H1 (cell line): ENCODE measurements around the gene ACER3. TPM values are rescaled to one million over a fixed set of nuclear protein-coding genes. Genes with fewer than 3 reads are reported as not detected.

ENCODE experiments used
- CTCF ChIA-PET: fragments of 300-600 bp; sonication (Branson Sonifier 250); formaldehyde crosslinking; loops from one replicate; lab custom pipeline; 2021; ENCODE audit not compliant: partially characterized antibody; lab: Charles Lee
- POLR2A ChIA-PET: fragments of 300-600 bp; sonication (Branson Sonifier 250); formaldehyde crosslinking; loops from one replicate; lab custom pipeline; 2021; ENCODE audit warnings: inconsistent platforms; ENCODE audit not compliant: partially characterized antibody; lab: Charles Lee
- DNase-seq, 2 experiments: peaks; one replicate each; pipeline versions ENCODE4 v3.0.0 to v3.0.0-alpha.2; 2010 to 2022; ENCODE audit warnings: low spot score in 2 of 2, low read depth in 1 of 2, mixed read lengths in 1 of 2
- FAIRE-seq: peaks from 2 replicates; lab custom pipeline; 2011; peaks lifted over from hg19 to GRCh38; lab: Jason Lieb, UNC
- H2AFZ ChIP-seq: 2 replicates; pipeline ENCODE4 v1.8.1; 2012; ENCODE audit warnings: low read length, inconsistent platforms
- H2AK5ac ChIP-seq: 2 replicates; pipeline ENCODE4 v1.6.1; 2013; ENCODE audit warnings: low read depth, low read length
- H2BK120ac ChIP-seq: replicated peaks from 2 replicates; pipeline ENCODE3; 2013; ENCODE audit warnings: low read depth, low read length, inconsistent platforms
- H2BK12ac ChIP-seq: 2 replicates; pipeline ENCODE4 v1.6.1; 2013; ENCODE audit warnings: low read depth, low read length
- H2BK15ac ChIP-seq: 2 replicates; pipeline ENCODE4 v1.6.1; 2013; ENCODE audit warnings: low read length
- H2BK20ac ChIP-seq: 2 replicates; pipeline ENCODE4 v1.6.1; 2013; ENCODE audit warnings: low read length
- H2BK5ac ChIP-seq: 2 replicates; pipeline ENCODE4 v1.6.1; 2013; ENCODE audit warnings: low read depth, low read length
- H3K14ac ChIP-seq: 2 replicates; pipeline ENCODE4 v1.6.1; 2013; ENCODE audit warnings: inconsistent platforms; ENCODE audit not compliant: insufficient read length
- H3K18ac ChIP-seq: 2 replicates; pipeline ENCODE4 v1.6.1; 2013; ENCODE audit warnings: low read length; ENCODE audit errors: extremely low read depth
- H3K23ac ChIP-seq: 2 replicates; pipeline ENCODE4 v1.6.1; 2013; ENCODE audit warnings: inconsistent platforms; ENCODE audit not compliant: insufficient read length
- H3K23me2 ChIP-seq: 2 replicates; pipeline ENCODE4 v1.6.1; 2013; ENCODE audit warnings: low read depth, low read length
- H3K27ac ChIP-seq: 2 replicates; pipeline ENCODE4 v1.6.1; 2011; ENCODE audit warnings: low read depth, low read length, inconsistent platforms
- H3K27me3 ChIP-seq, 4 experiments: replicated peaks in 1 of 4; 1 replicate in 1 of 4; 2 replicates in 3 of 4; pipeline versions ENCODE4 v1.6.1 to v1.8.1; 2011 to 2013; ENCODE audit warnings: low read length in 3 of 4, mild to moderate bottlenecking in 3 of 4, inconsistent platforms in 2 of 4, mixed read lengths in 2 of 4, moderate library complexity in 1 of 4; ENCODE audit not compliant: control insufficient read depth in 3 of 4, insufficient read depth in 3 of 4; ENCODE audit errors: extremely low read depth in 1 of 4
- H3K36me3 ChIP-seq, 4 experiments: 2 replicates each; pipeline versions ENCODE4 v1.6.1 to v1.8.1; 2011 to 2013; ENCODE audit warnings: mild to moderate bottlenecking in 4 of 4, low read length in 3 of 4, moderate library complexity in 2 of 4, control low read depth in 1 of 4, inconsistent platforms in 1 of 4; ENCODE audit not compliant: insufficient read depth in 4 of 4, control insufficient read depth in 2 of 4
- H3K4ac ChIP-seq: replicated peaks from 2 replicates; pipeline ENCODE3; 2013; ENCODE audit warnings: low read length, low read depth, mixed read lengths, inconsistent platforms; ENCODE audit not compliant: insufficient read length
- H3K4me1 ChIP-seq, 4 experiments: replicated peaks in 1 of 4; 1 replicate in 1 of 4; 2 replicates in 3 of 4; pipeline versions ENCODE4 v1.6.1 to v1.8.1; 2011 to 2013; ENCODE audit warnings: low read length in 3 of 4, inconsistent platforms in 2 of 4, mixed read lengths in 1 of 4; ENCODE audit not compliant: insufficient read depth in 4 of 4, control insufficient read depth in 3 of 4
- H3K4me2 ChIP-seq, 2 experiments: 2 replicates each; pipeline versions ENCODE4 v1.6.1 to v1.8.1; 2011 to 2013; ENCODE audit warnings: low read depth in 2 of 2, low read length in 2 of 2, control low read depth in 1 of 2, inconsistent platforms in 1 of 2, mild to moderate bottlenecking in 1 of 2; ENCODE audit not compliant: insufficient read depth in 1 of 2
- H3K4me3 ChIP-seq, 4 experiments: fragments of 200-600, 300-600 bp in 1 of 4; sonication (generic), shearing (Covaris generic), sonication (Bioruptor Twin) in 1 of 4; 2 replicates each; pipeline versions ENCODE4 v1.5.1 to v1.8.1; 2011 to 2016; ENCODE audit warnings: low read length in 4 of 4, low read depth in 3 of 4, control low read depth in 2 of 4, inconsistent platforms in 2 of 4, mild to moderate bottlenecking in 2 of 4, mixed read lengths in 1 of 4, moderate library complexity in 1 of 4; ENCODE audit not compliant: insufficient read depth in 2 of 4; ENCODE audit errors: extremely low read depth in 1 of 4
- H3K56ac ChIP-seq: replicated peaks from 2 replicates; pipeline ENCODE3; 2013; ENCODE audit warnings: low read depth, mild to moderate bottlenecking, mixed read lengths, low read length, inconsistent platforms; ENCODE audit not compliant: insufficient read length
- H3K79me1 ChIP-seq: 2 replicates; pipeline ENCODE4 v1.6.1; 2013; ENCODE audit warnings: low read depth, low read length, control low read depth
- H3K79me2 ChIP-seq, 2 experiments: 2 replicates each; pipeline versions ENCODE4 v1.6.1 to v1.8.1; 2012 to 2013; ENCODE audit warnings: low read length in 2 of 2, mild to moderate bottlenecking in 2 of 2, inconsistent platforms in 1 of 2; ENCODE audit not compliant: insufficient read depth in 2 of 2, control insufficient read depth in 1 of 2
- H3K9ac ChIP-seq, 4 experiments: replicated peaks in 1 of 4; 1 replicate in 1 of 4; 2 replicates in 3 of 4; pipeline versions ENCODE4 v1.6.1 to v1.8.1; 2011 to 2013; ENCODE audit warnings: low read depth in 3 of 4, low read length in 3 of 4, control low read depth in 2 of 4, mild to moderate bottlenecking in 2 of 4, moderate library complexity in 2 of 4, inconsistent platforms in 1 of 4; ENCODE audit errors: extremely low read depth in 1 of 4
- H3K9me3 ChIP-seq, 2 experiments: 2 replicates each; pipeline versions ENCODE4 v1.6.1 to v1.8.1; 2012 to 2013; ENCODE audit warnings: mild to moderate bottlenecking in 2 of 2, moderate library complexity in 2 of 2, control low read depth in 1 of 2, inconsistent platforms in 1 of 2, low read depth in 1 of 2, low read length in 1 of 2, mixed read lengths in 1 of 2; ENCODE audit not compliant: insufficient read depth in 2 of 2
- H4K20me1 ChIP-seq, 2 experiments: replicated peaks in 1 of 2; 2 replicates each; pipeline versions ENCODE3 to v1.8.1; 2011 to 2013; ENCODE audit warnings: inconsistent platforms in 2 of 2, low read length in 2 of 2, mild to moderate bottlenecking in 1 of 2; ENCODE audit not compliant: insufficient read depth in 2 of 2, control insufficient read depth in 1 of 2
- H4K5ac ChIP-seq: 2 replicates; pipeline ENCODE4 v1.6.1; 2013; ENCODE audit warnings: low read length, low read depth, mixed read lengths, inconsistent platforms; ENCODE audit not compliant: insufficient read length
- H4K8ac ChIP-seq: 2 replicates; pipeline ENCODE4 v1.8.0; 2013; ENCODE audit warnings: mild to moderate bottlenecking, moderate library complexity, low read length, inconsistent platforms; ENCODE audit not compliant: insufficient read depth; ENCODE audit errors: extremely low read depth
- H4K91ac ChIP-seq: replicated peaks from 2 replicates; pipeline ENCODE3; 2013; ENCODE audit warnings: low read length, mixed read lengths, inconsistent platforms; ENCODE audit not compliant: insufficient read length
- CBX8 ChIP-seq: fragments of 300-800, 300-1000 bp; sonication (generic); IDR thresholded peaks from 2 replicates; pipeline ENCODE4 v1.7.1; 2016; ENCODE audit warnings: low read depth, low read length, borderline replicate concordance
- CHD2 ChIP-seq: IDR thresholded peaks from 2 replicates; pipeline ENCODE4 v1.6.1; 2012; ENCODE audit warnings: low read length, improper control_type of control experiment
- HDAC2 ChIP-seq, 2 experiments: fragments of 300-600 bp in 1 of 2; sonication (generic) in 1 of 2; IDR thresholded peaks; 2 replicates each; pipeline ENCODE4 v1.6.1; 2011 to 2012; ENCODE audit warnings: low read depth in 2 of 2, low read length in 2 of 2, mild to moderate bottlenecking in 2 of 2, moderate library complexity in 2 of 2, borderline replicate concordance in 1 of 2, inconsistent platforms in 1 of 2
- JUN ChIP-seq: IDR thresholded peaks from 2 replicates; pipeline ENCODE4 v1.6.1; 2011; ENCODE audit warnings: low read depth, mild to moderate bottlenecking, improper control_type of control experiment, low read length
- MAFK ChIP-seq: IDR thresholded peaks from 2 replicates; pipeline ENCODE4 v1.6.1; 2012; ENCODE audit warnings: low read depth, mild to moderate bottlenecking, improper control_type of control experiment, low read length
- NANOG ChIP-seq: IDR thresholded peaks from 2 replicates; pipeline ENCODE4 v1.6.1; 2011; ENCODE audit warnings: low read length, low read depth, mild to moderate bottlenecking, inconsistent platforms; ENCODE audit not compliant: insufficient read depth, poor library complexity, severe bottlenecking
- RAD21 ChIP-seq, 2 experiments: IDR thresholded peaks in 1 of 2; conservative IDR thresholded peaks in 1 of 2; 2 replicates each; pipeline ENCODE4 v1.6.1; 2011; ENCODE audit warnings: low read depth in 2 of 2, low read length in 2 of 2, improper control_type of control experiment in 1 of 2, inconsistent platforms in 1 of 2, mild to moderate bottlenecking in 1 of 2, moderate library complexity in 1 of 2
- SIX5 ChIP-seq: IDR thresholded peaks from 2 replicates; pipeline ENCODE4 v1.6.1; 2011; ENCODE audit warnings: mild to moderate bottlenecking, low read depth, low read length
- TCF12 ChIP-seq: IDR thresholded peaks from 2 replicates; pipeline ENCODE4 v1.6.1; 2011; ENCODE audit warnings: low read depth, mild to moderate bottlenecking, low read length
- WGBS, 2 experiments: shearing (Covaris generic) in 1 of 2; methylation state at CpG; one replicate each; pipeline versions ENCODE4 v1.1.6 to v1.1.7; 2013 to 2015; ENCODE audit warnings: low lambda C conversion rate in 2 of 2, mixed read lengths in 2 of 2, inconsistent platforms in 1 of 2, low coverage in 1 of 2, missing lambda C conversion rate in 1 of 2; ENCODE audit not compliant: insufficient replicate concordance in 2 of 2, insufficient coverage in 1 of 2, insufficient read length in 1 of 2; ENCODE audit errors: extremely low coverage in 1 of 2, missing lambda C conversion rate in 1 of 2; 5-methylcytosine and 5-hydroxymethylcytosine counted together
- polyA plus RNA-seq, 7 experiments: library from polyadenylated mRNA; depleted of rRNA in 3 of 7; stranded (reverse) in 5 of 7; unstranded in 2 of 7; fragments of >200 nt in 5 of 7; fragments of 200-250 nt in 2 of 7; gene quantifications; 1 replicate in 5 of 7; 2 replicates in 1 of 7; 4 replicates in 1 of 7; pipeline versions ENCODE4 v1.2.1 to v1.2.3, GENCODE V29; 2011 to 2013; ENCODE audit warnings: missing spikeins in 2 of 7, mixed read lengths in 2 of 7
- total RNA-seq: library from RNA; stranded (reverse); fragmentation: NEBNext Ultra II Directional; extraction: Animal tissue kit (Norgen Biotek cat#: 25700); gene quantifications from 2 replicates; pipeline ENCODE4 v1.2.1, GENCODE V29; 2021

The ACER3 gene
- total and polyA plus RNA-seq, 2 of the 8 experiments (the other 6 are each of a cell fraction or from before 2014, with no cell fraction given) = 5.7 to 16.2 TPM

- Histone ChIP-seq H3K27ac (no peak overlapping the region), H2BK12ac (no peak overlapping the region), H3K79me1 (no peaks in the 10 kb centered on the region), H3K56ac (no peak overlapping the region), H3K4me3 (peak overlapping the region in 1 of 4 experiments; percentile 46; a peak in 2 of 8 replicates), H4K91ac (no peak overlapping the region), H2AFZ (no peak overlapping the region), H3K4me1 (peaks cover 0 to 13% (median 9%) of the 10 kb centered on the region in 4 experiments; a peak in 6 of 7 replicates), H4K8ac (no peak overlapping the region), H3K23me2 (no peaks in the 10 kb centered on the region; the same call in 1 of the 2 replicates), H3K79me2 (no peaks in the 10 kb centered on the region), H2BK20ac (no peak overlapping the region), H2AK5ac (no peak overlapping the region), H2BK120ac (no peak overlapping the region), H2BK15ac (no peak overlapping the region), H3K36me3 (peaks cover 0 to 2% (median 0%) of the 10 kb centered on the region in 4 experiments; a peak in 2 of 8 replicates), H3K27me3 (no peaks in the 10 kb centered on the region), H3K4ac (no peak overlapping the region), H3K4me2 (peak overlapping the region; percentile 16 to 62; a peak in 2 of 4 replicates), H3K9ac (no peak overlapping the region), H3K14ac (no peak overlapping the region), H3K18ac (no peak overlapping the region), H4K20me1 (no peaks in the 10 kb centered on the region), H4K5ac (peak overlapping the region; percentile 8), H3K23ac (no peak overlapping the region), H2BK5ac (no peak overlapping the region), H3K9me3 (peaks cover 7 to 8% of the 10 kb centered on the region in 2 experiments; a peak in 2 of 4 replicates)
- FAIRE-seq (no peak), DNase-seq (no peak)
- CTCF ChIA-PET = interaction anchor here (1.6 kb wide), 1 partner anchor 17 kb away, joined by 5 read pairs; no protein-coding TSS in a partner anchor
- POLR2A ChIA-PET = no interaction called here
- WGBS, 2 experiments = no CpG with 5 or more reads among the region's 3 CpGs
- TF ChIP-seq CHD2 (no peak), RAD21 (IDR thresholded peaks at IDR 0.05 in 1 of 2, conservative IDR thresholded peaks at IDR 0.05 in 1 of 2; ENCODE audit: low read depth in 2 of 2, low read length in 2 of 2) (no peak), TCF12 (no peak), CBX8 (no peak), NANOG (no peak), SIX5 (no peak), JUN (no peak), MAFK (no peak), HDAC2 (IDR thresholded peaks at IDR 0.05; ENCODE audit: borderline replicate concordance in 1 of 2, low read depth in 2 of 2, low read length in 2 of 2) (peak in 1 of 2 experiments; percentile 62; a peak in 1 of 4 replicates)
These were observed 42.6 kb downstream of the ACER3 start for GRCh38 chr11:76903325-76903724.
